ENCODE measurements around the gene ITSN1. TPM values are rescaled to one million over a fixed set of nuclear protein-coding genes. Genes with fewer than 3 reads are reported as not detected.
A peak's percentile ranks its signal among the peaks of the same experiment; 100 is the strongest.
"Not testable (repeated sequence)": the region's sequence is repeated elsewhere in the genome, so short reads cannot be mapped to it uniquely, and the experiment has no call there.

ITSN1 gene
- total RNA-seq, 8 experiments from 2014 or later, result 27.8 to 89.0 (median 36.4) TPM

- ATAC-seq (replicated peaks in 6 of 8), result no peak
- H3K27ac ChIP-seq, result no peak overlapping the region
- in situ Hi-C loops (cut with MboI; ENCODE audit: low pct_unique_long_range_greater_than_20kb in 2 of 9, low sequenced_read_pairs in 9 of 9, unreplicated experiment in 9 of 9), result no loop called here
- peaks cover 0 to 2% of the 10 kb centered on the region in 2 donors for H3K4me1 ChIP-seq (replicated peaks in 1 of 2)
- 78 to 83% methylated on average over 1 of the region's 1 CpG; no CpG with 5 or more reads in 8 of the 10 experiments for WGBS, 10 experiments
- no peak overlapping the region for H3K4me3 ChIP-seq
These were observed 221.8 kb downstream of the ITSN1 start for GRCh38 chr21:33864150-33864549.

GRCh38 chr21:33865176-33865575, 222.9 kb downstream of the ITSN1 start:
- 60 to 100% (median 90%) methylated on average over 1 to 8 of the region's 9 CpGs; no CpG with 5 or more reads in 4 of the 10 experiments for WGBS, 10 experiments
- Histone ChIP-seq H3K4me1 (replicated peaks in 1 of 2) (peaks cover 0 to 2% of the 10 kb centered on the region in 2 donors), H3K4me3 (no peak overlapping the region), H3K27ac (no peak overlapping the region)
- ATAC-seq (replicated peaks in 6 of 8), result no peak
- in situ Hi-C loops (cut with MboI; ENCODE audit: low pct_unique_long_range_greater_than_20kb in 2 of 9, low sequenced_read_pairs in 9 of 9, unreplicated experiment in 9 of 9), result no loop called here

GRCh38 chr21:33865996-33866575, 223.8 kb downstream of the ITSN1 start:
- in situ Hi-C loops (cut with MboI; ENCODE audit: low pct_unique_long_range_greater_than_20kb in 2 of 9, low sequenced_read_pairs in 9 of 9, unreplicated experiment in 9 of 9), result no loop called here
- 67 to 100% (median 80%) methylated on average over 1 to 4 of the region's 8 CpGs; no CpG with 5 or more reads in 5 of the 10 experiments for WGBS, 10 experiments
- no peak for ATAC-seq (replicated peaks in 6 of 8)

GRCh38 chr21:33866826-33867225, 224.5 kb downstream of the ITSN1 start:
- Histone ChIP-seq H3K27ac (no peak overlapping the region), H3K4me3 (no peak overlapping the region), H3K4me1 (replicated peaks in 1 of 2) (peaks cover 0 to 2% of the 10 kb centered on the region in 2 donors)
- WGBS, 10 experiments, result 0 to 100% (median 100%) methylated on average over 1 to 2 of the region's 2 CpGs; no CpG with 5 or more reads in 7 of the 10 experiments
- ATAC-seq (replicated peaks in 6 of 8), result peak in 2 of 8 experiments; percentile 90 to 96
- in situ Hi-C loops (cut with MboI; ENCODE audit: low pct_unique_long_range_greater_than_20kb in 2 of 9, low sequenced_read_pairs in 9 of 9, unreplicated experiment in 9 of 9), result no loop called here

More at GRCh38 chr21:33865996-33866575, 223.8 kb downstream of the ITSN1 start:
- no peak overlapping the region for H3K27ac ChIP-seq
- peaks cover 0 to 2% of the 10 kb centered on the region in 2 donors for H3K4me1 ChIP-seq (replicated peaks in 1 of 2)
- no peak overlapping the region for H3K4me3 ChIP-seq

- H3K4me1 ChIP-seq (replicated peaks in 1 of 2); H3K27ac ChIP-seq; ATAC-seq (replicated peaks in 6 of 8); H3K4me3 ChIP-seq; in situ Hi-C loops (cut with MboI; ENCODE audit: low pct_unique_long_range_greater_than_20kb in 2 of 9, low sequenced_read_pairs in 9 of 9, unreplicated experiment in 9 of 9): not testable (repeated sequence)
- 40 to 80% (median 79%) methylated on average over 1 to 8 of the region's 13 CpGs; no CpG with 5 or more reads in 7 of the 10 experiments for WGBS, 10 experiments
These were observed 225.6 kb downstream of the ITSN1 start for GRCh38 chr21:33867868-33868267.

- in situ Hi-C loops (cut with MboI; ENCODE audit: low pct_unique_long_range_greater_than_20kb in 2 of 9, low sequenced_read_pairs in 9 of 9, unreplicated experiment in 9 of 9), result no loop called here
- ATAC-seq (replicated peaks in 6 of 8), result peak in 3 of 8 experiments; percentile 37 to 71 (median 67)
- H3K4me3 ChIP-seq, result no peak overlapping the region
- H3K4me1 ChIP-seq (replicated peaks in 1 of 2), result peaks cover 0 to 2% of the 10 kb centered on the region in 2 donors
- no peak overlapping the region for H3K27ac ChIP-seq
These were observed 227.6 kb downstream of the ITSN1 start for GRCh38 chr21:33869873-33870272.

- in situ Hi-C loops (cut with MboI; ENCODE audit: low pct_unique_long_range_greater_than_20kb in 2 of 9, low sequenced_read_pairs in 9 of 9, unreplicated experiment in 9 of 9), result no loop called here
- ATAC-seq (replicated peaks in 6 of 8), result no peak
- peaks cover 0 to 2% of the 10 kb centered on the region in 2 donors for H3K4me1 ChIP-seq (replicated peaks in 1 of 2)
- no peak overlapping the region for H3K4me3 ChIP-seq
- WGBS, 10 experiments, result 50 to 100% (median 77%) methylated on average over 1 to 4 of the region's 4 CpGs; no CpG with 5 or more reads in 1 of the 10 experiments
- no peak overlapping the region for H3K27ac ChIP-seq
These were observed 228.5 kb downstream of the ITSN1 start for GRCh38 chr21:33870768-33871167.

- peaks cover 0 to 2% of the 10 kb centered on the region in 2 donors for H3K4me1 ChIP-seq (replicated peaks in 1 of 2)
- no peak for ATAC-seq (replicated peaks in 6 of 8)
- no peak overlapping the region for H3K27ac ChIP-seq
- in situ Hi-C loops (cut with MboI; ENCODE audit: low pct_unique_long_range_greater_than_20kb in 2 of 9, low sequenced_read_pairs in 9 of 9, unreplicated experiment in 9 of 9), result no loop called here
- 61 to 100% (median 89%) methylated on average over 1 to 5 of the region's 5 CpGs; no CpG with 5 or more reads in 2 of the 10 experiments for WGBS, 10 experiments
- no peak overlapping the region for H3K4me3 ChIP-seq
These were observed 228.9 kb downstream of the ITSN1 start for GRCh38 chr21:33871171-33871570.

- in situ Hi-C loops (cut with MboI; ENCODE audit: low pct_unique_long_range_greater_than_20kb in 2 of 9, low sequenced_read_pairs in 9 of 9, unreplicated experiment in 9 of 9), result no loop called here
- Histone ChIP-seq H3K27ac (no peak overlapping the region), H3K4me1 (replicated peaks in 1 of 2) (no peaks in the 10 kb centered on the region), H3K4me3 (no peak overlapping the region)
- 51 to 100% (median 88%) methylated on average over 1 to 3 of the region's 4 CpGs; no CpG with 5 or more reads in 2 of the 10 experiments for WGBS, 10 experiments
- peak in 1 of 8 experiments; percentile 11 for ATAC-seq (replicated peaks in 6 of 8)
These were observed 230.7 kb downstream of the ITSN1 start for GRCh38 chr21:33872881-33873515.

GRCh38 chr21:33874161-33874560, 231.9 kb downstream of the ITSN1 start:
- ATAC-seq (replicated peaks in 6 of 8), result no peak
- WGBS, 10 experiments, result 20 to 100% (median 86%) methylated on average over 1 to 3 of the region's 7 CpGs; no CpG with 5 or more reads in 6 of the 10 experiments
- no peak overlapping the region for H3K27ac ChIP-seq
- no peak overlapping the region for H3K4me3 ChIP-seq
- in situ Hi-C loops (cut with MboI; ENCODE audit: low pct_unique_long_range_greater_than_20kb in 2 of 9, low sequenced_read_pairs in 9 of 9, unreplicated experiment in 9 of 9), result no loop called here
- H3K4me1 ChIP-seq (replicated peaks in 1 of 2), result no peaks in the 10 kb centered on the region

GRCh38 chr21:33875026-33875695, 232.9 kb downstream of the ITSN1 start:
- 60 to 100% (median 84%) methylated on average over 1 to 9 of the region's 20 CpGs; no CpG with 5 or more reads in 4 of the 10 experiments for WGBS, 10 experiments
- in situ Hi-C loops (cut with MboI; ENCODE audit: low pct_unique_long_range_greater_than_20kb in 2 of 9, low sequenced_read_pairs in 9 of 9, unreplicated experiment in 9 of 9), result loop anchor here in 3 of 9 experiments (25.0 kb wide), 2 partner anchors 213 to 238 kb away; partner anchors contain the start of genes CRYZL1 (in 2 of the 3) and ITSN1 (in 2 of the 3)
- H3K4me3 ChIP-seq, result no peak overlapping the region

GRCh38 chr21:33878824-33879223, 236.5 kb downstream of the ITSN1 start:
- no peak for ATAC-seq (replicated peaks in 6 of 8)
- in situ Hi-C loops (cut with MboI; ENCODE audit: low pct_unique_long_range_greater_than_20kb in 2 of 9, low sequenced_read_pairs in 9 of 9, unreplicated experiment in 9 of 9), result loop anchor here in 3 of 9 experiments (25.0 kb wide), 2 partner anchors 217 to 242 kb away; partner anchors contain the start of genes CRYZL1 (in 2 of the 3) and ITSN1 (in 2 of the 3)
- WGBS, 10 experiments, result 60 to 100% (median 76%) methylated on average over 1 to 3 of the region's 6 CpGs; no CpG with 5 or more reads in 2 of the 10 experiments
- no peaks in the 10 kb centered on the region for H3K4me1 ChIP-seq (replicated peaks in 1 of 2)
- H3K27ac ChIP-seq, result no peak overlapping the region
- no peak overlapping the region for H3K4me3 ChIP-seq

More at GRCh38 chr21:33875026-33875695, 232.9 kb downstream of the ITSN1 start:
- no peak overlapping the region for H3K27ac ChIP-seq
- H3K4me1 ChIP-seq (replicated peaks in 1 of 2), result no peaks in the 10 kb centered on the region
- no peak for ATAC-seq (replicated peaks in 6 of 8)

- Histone ChIP-seq H3K4me3 (no peak overlapping the region), H3K27ac (no peak overlapping the region), H3K4me1 (replicated peaks in 1 of 2) (peaks cover 0 to 5% of the 10 kb centered on the region in 2 donors)
- in situ Hi-C loops (cut with MboI; ENCODE audit: low pct_unique_long_range_greater_than_20kb in 2 of 9, low sequenced_read_pairs in 9 of 9, unreplicated experiment in 9 of 9), result loop anchor here in 3 of 9 experiments (25.0 kb wide), 2 partner anchors 218 to 243 kb away; partner anchors contain the start of genes CRYZL1 (in 2 of the 3) and ITSN1 (in 2 of the 3)
- 80 to 82% methylated on average over 1 to 5 of the region's 13 CpGs; no CpG with 5 or more reads in 8 of the 10 experiments for WGBS, 10 experiments
- ATAC-seq (replicated peaks in 6 of 8), result no peak
These were observed 238.3 kb downstream of the ITSN1 start for GRCh38 chr21:33880626-33881025.
